Neuronal stem cell (in vitro differentiated cells): Measurements from ENCODE around the gene OR4K2.

Experiments used
- DNase-seq: peaks from one replicate; pipeline ENCODE4 v3.0.0-alpha.2; 2013; ENCODE audit warnings: low spot score
- H2AFZ ChIP-seq: one replicate; pipeline ENCODE4 v1.6.1; 2013; ENCODE audit warnings: mild to moderate bottlenecking, low read length, inconsistent platforms
- H2AK5ac ChIP-seq: 2 replicates; pipeline ENCODE4 v1.6.1; 2013; ENCODE audit warnings: low read depth, mild to moderate bottlenecking, inconsistent platforms, low read length, moderate library complexity, mixed read lengths
- H2BK120ac ChIP-seq: 2 replicates; pipeline ENCODE4 v1.6.1; 2013; ENCODE audit warnings: low read depth, mild to moderate bottlenecking, inconsistent platforms, low read length, moderate library complexity, mixed read lengths
- H2BK12ac ChIP-seq: one replicate; pipeline ENCODE4 v1.6.1; 2013; ENCODE audit warnings: low read length, inconsistent platforms
- H2BK15ac ChIP-seq: 2 replicates; pipeline ENCODE4 v1.6.1; 2013; ENCODE audit warnings: mild to moderate bottlenecking, low read length, inconsistent platforms, mixed read lengths
- H2BK5ac ChIP-seq: one replicate; pipeline ENCODE4 v1.6.1; 2013; ENCODE audit warnings: inconsistent platforms, mild to moderate bottlenecking, low read length, moderate library complexity
- H3K14ac ChIP-seq: one replicate; pipeline ENCODE4 v1.6.1; 2013; ENCODE audit warnings: low read length, inconsistent platforms
- H3K18ac ChIP-seq: 2 replicates; pipeline ENCODE4 v1.6.1; 2013; ENCODE audit warnings: low read length, inconsistent platforms
- H3K23ac ChIP-seq: 2 replicates; pipeline ENCODE4 v1.6.1; 2013; ENCODE audit warnings: low read depth, mild to moderate bottlenecking, mixed read lengths, low read length, inconsistent platforms; ENCODE audit not compliant: poor library complexity
- H3K27ac ChIP-seq: replicated peaks from 3 replicates; pipeline ENCODE4 v1.5.1; 2013; ENCODE audit warnings: low read length, inconsistent platforms
- H3K27me3 ChIP-seq, 3 experiments: 2 replicates each; pipeline ENCODE4 v1.6.1; 2013; ENCODE audit warnings: low read length in 3 of 3, mild to moderate bottlenecking in 2 of 3, inconsistent platforms in 1 of 3, low read depth in 1 of 3, mixed read lengths in 1 of 3, moderate library complexity in 1 of 3; ENCODE audit not compliant: control insufficient read depth in 3 of 3, insufficient read depth in 3 of 3
- H3K36me3 ChIP-seq, 2 donors: replicated peaks in 1 of 2; 2 replicates each; pipeline ENCODE4 v1.6.1; 2013; ENCODE audit warnings: low read length in 2 of 2; ENCODE audit not compliant: control insufficient read depth in 2 of 2, insufficient read depth in 2 of 2
- H3K4ac ChIP-seq: 2 replicates; pipeline ENCODE4 v1.6.1; 2013; ENCODE audit warnings: inconsistent platforms, mild to moderate bottlenecking, low read length, moderate library complexity
- H3K4me1 ChIP-seq, 2 donors: 1 replicate in 1 of 2; 2 replicates in 1 of 2; pipeline ENCODE4 v1.6.1; 2013; ENCODE audit warnings: low read length in 2 of 2, low read depth in 1 of 2; ENCODE audit not compliant: control insufficient read depth in 2 of 2, insufficient read depth in 1 of 2
- H3K4me2 ChIP-seq: one replicate; pipeline ENCODE4 v1.6.1; 2013; ENCODE audit warnings: mild to moderate bottlenecking, low read length, inconsistent platforms; ENCODE audit not compliant: insufficient read depth, poor library complexity, severe bottlenecking
- H3K4me3 ChIP-seq, 2 donors: 2 replicates each; pipeline ENCODE4 v1.5.1; 2013; ENCODE audit warnings: low read length in 2 of 2, mild to moderate bottlenecking in 2 of 2, inconsistent platforms in 1 of 2, moderate library complexity in 1 of 2
- H3K79me1 ChIP-seq: one replicate; pipeline ENCODE4 v1.6.1; 2013; ENCODE audit warnings: low read depth, mild to moderate bottlenecking, inconsistent platforms, low read length, moderate library complexity
- H3K9ac ChIP-seq: one replicate; pipeline ENCODE4 v1.6.1; 2013; ENCODE audit warnings: mild to moderate bottlenecking, low read depth, low read length, inconsistent platforms; ENCODE audit not compliant: poor library complexity
- H3K9me3 ChIP-seq, 2 donors: replicated peaks in 1 of 2; 2 replicates each; pipeline versions ENCODE3 to v1.6.1; 2013; ENCODE audit warnings: low read length in 2 of 2, mild to moderate bottlenecking in 2 of 2, inconsistent platforms in 1 of 2, low read depth in 1 of 2, mixed read lengths in 1 of 2, moderate library complexity in 1 of 2; ENCODE audit not compliant: control insufficient read depth in 2 of 2, insufficient read depth in 1 of 2
- H4K8ac ChIP-seq: one replicate; pipeline ENCODE4 v1.6.1; 2013; ENCODE audit warnings: low read depth, mild to moderate bottlenecking, inconsistent platforms, low read length, moderate library complexity
- H4K91ac ChIP-seq: one replicate; pipeline ENCODE4 v1.6.1; 2013; ENCODE audit warnings: low read length, low read depth, mild to moderate bottlenecking, inconsistent platforms; ENCODE audit not compliant: poor library complexity
- WGBS, 2 donors: extraction: QIAGEN DNeasy Blood & Tissue Kit; methylation state at CpG; one replicate each; pipeline ENCODE4 v1.1.7; 2013; ENCODE audit warnings: missing lambda C conversion rate in 2 of 2, mixed read lengths in 1 of 2; ENCODE audit not compliant: insufficient read length in 2 of 2, insufficient replicate concordance in 1 of 2; ENCODE audit errors: extremely low coverage in 2 of 2; 5-methylcytosine and 5-hydroxymethylcytosine counted together

OR4K2 gene

GRCh38 chr14:19878029-19878642 lies 3.2 kb downstream of the OR4K2 start:
- Histone ChIP-seq H2AK5ac (no peak overlapping the region), H3K36me3 (no peaks in the 10 kb centered on the region), H2BK12ac (no peak overlapping the region), H2BK15ac (no peak overlapping the region), H3K27me3 (no peaks in the 10 kb centered on the region), H3K9ac (no peak overlapping the region), H3K4me3 (no peak overlapping the region), H3K18ac (no peak overlapping the region), H2BK5ac (no peak overlapping the region), H4K91ac (no peak overlapping the region), H3K14ac (no peak overlapping the region), H3K79me1 (no peaks in the 10 kb centered on the region), H3K23ac (no peak overlapping the region), H3K4ac (no peak overlapping the region), H3K4me1 (no peaks in the 10 kb centered on the region), H2BK120ac (no peak overlapping the region), H3K9me3 (peaks cover 0 to 17% of the 10 kb centered on the region in 2 donors), H3K27ac (no peak overlapping the region), H3K4me2 (no peak overlapping the region), H4K8ac (no peak overlapping the region), H2AFZ (no peak overlapping the region)
- DNase-seq: no peak

GRCh38 chr14:19895282-19895681 lies 20.3 kb downstream of the OR4K2 start:
- Histone ChIP-seq H2AK5ac (no peak overlapping the region), H2BK15ac (no peak overlapping the region), H3K4me1 (no peaks in the 10 kb centered on the region), H3K4ac (no peak overlapping the region), H4K8ac (no peak overlapping the region), H3K23ac (no peak overlapping the region), H3K79me1 (no peaks in the 10 kb centered on the region), H2AFZ (no peak overlapping the region), H2BK5ac (no peak overlapping the region), H3K36me3 (no peaks in the 10 kb centered on the region), H3K27ac (no peak overlapping the region), H3K27me3 (no peaks in the 10 kb centered on the region), H3K4me2 (no peak overlapping the region), H2BK12ac (no peak overlapping the region), H3K4me3 (no peak overlapping the region), H3K9ac (no peak overlapping the region), H3K18ac (no peak overlapping the region), H3K9me3 (peaks cover 10 to 32% of the 10 kb centered on the region in 2 donors), H3K14ac (no peak overlapping the region), H2BK120ac (no peak overlapping the region), H4K91ac (no peak overlapping the region)
- no CpG with 5 or more reads among the region's 2 CpGs for WGBS, 2 donors
- no peak for DNase-seq

GRCh38 chr14:19900999-19901398 lies 26.1 kb downstream of the OR4K2 start:
- peaks cover 0 to 22% of the 10 kb centered on the region in 2 donors for H3K9me3 ChIP-seq
- H3K4me2 ChIP-seq: no peak overlapping the region
- H3K18ac ChIP-seq: no peak overlapping the region
- H3K27ac ChIP-seq: no peak overlapping the region
- H3K4ac ChIP-seq: no peak overlapping the region
- no CpG with 5 or more reads among the region's 3 CpGs for WGBS, 2 donors
- no peak overlapping the region for H3K14ac ChIP-seq
- H2BK5ac ChIP-seq: no peak overlapping the region
- H3K27me3 ChIP-seq: no peaks in the 10 kb centered on the region
- H2BK15ac ChIP-seq: no peak overlapping the region
- H4K91ac ChIP-seq: no peak overlapping the region
- H2BK120ac ChIP-seq: no peak overlapping the region
- no peak overlapping the region for H3K9ac ChIP-seq
- H2AFZ ChIP-seq: no peak overlapping the region
- no peak overlapping the region for H4K8ac ChIP-seq
- peaks cover 2% of the 10 kb centered on the region for H3K79me1 ChIP-seq
- H3K4me3 ChIP-seq: peak overlapping the region in 1 of 2 donors; percentile 53
- H3K23ac ChIP-seq: no peak overlapping the region
- no peaks in the 10 kb centered on the region for H3K4me1 ChIP-seq
- no peak overlapping the region for H2BK12ac ChIP-seq
- H3K36me3 ChIP-seq: no peaks in the 10 kb centered on the region
- DNase-seq: no peak
- H2AK5ac ChIP-seq: no peak overlapping the region

- Histone ChIP-seq H2BK5ac (no peak overlapping the region), H2AK5ac (no peak overlapping the region), H3K23ac (no peak overlapping the region), H2BK12ac (no peak overlapping the region), H3K79me1 (peaks cover 2% of the 10 kb centered on the region), H3K4me3 (no peak overlapping the region), H3K9ac (no peak overlapping the region), H4K91ac (no peak overlapping the region), H3K27me3 (no peaks in the 10 kb centered on the region), H3K4ac (no peak overlapping the region), H4K8ac (no peak overlapping the region), H3K14ac (no peak overlapping the region), H3K4me1 (no peaks in the 10 kb centered on the region), H2AFZ (no peak overlapping the region), H2BK15ac (no peak overlapping the region), H3K36me3 (no peaks in the 10 kb centered on the region), H3K18ac (no peak overlapping the region), H3K27ac (no peak overlapping the region), H2BK120ac (no peak overlapping the region), H3K4me2 (no peak overlapping the region), H3K9me3 (peaks cover 0 to 25% of the 10 kb centered on the region in 2 donors)
- DNase-seq: no peak
- WGBS, 2 donors: no CpG with 5 or more reads among the region's 4 CpGs
Observed at GRCh38 chr14:19902409-19902808, 27.5 kb downstream of the OR4K2 start.
